ENCODE measurements around the gene BCAT1. TPM values are rescaled to one million over a fixed set of nuclear protein-coding genes. Genes with fewer than 3 reads are reported as not detected.
"Not testable (repeated sequence)": the region's sequence is repeated elsewhere in the genome, so short reads cannot be mapped to it uniquely, and the experiment has no call there.

BCAT1 gene
- total RNA-seq, 1 donor from 2014 or later, result 2.8 TPM

GRCh38 chr12:24820872-24821271 is 128.0 kb downstream of the BCAT1 start:
- DNase-seq (ENCODE audit: low spot score), result no peak
- ATAC-seq, result no peak

- DNase-seq (ENCODE audit: low spot score) (no peak), ATAC-seq (no peak)
Observed at GRCh38 chr12:24818351-24818750, 130.6 kb downstream of the BCAT1 start.

GRCh38 chr12:24815114-24815423 is 133.8 kb downstream of the BCAT1 start:
- peak; percentile 37 for ATAC-seq
- no peak for DNase-seq (ENCODE audit: low spot score)

GRCh38 chr12:24814379-24815113 is 134.4 kb downstream of the BCAT1 start:
- ATAC-seq, result peak; percentile 68
- no peak for DNase-seq (ENCODE audit: low spot score)

GRCh38 chr12:24810378-24810777 is 138.5 kb downstream of the BCAT1 start:
- ATAC-seq, result no peak

GRCh38 chr12:24809306-24809705 is 139.6 kb downstream of the BCAT1 start:
- DNase-seq (ENCODE audit: low spot score); ATAC-seq: not testable (repeated sequence)

More at GRCh38 chr12:24810378-24810777, 138.5 kb downstream of the BCAT1 start:
- DNase-seq (ENCODE audit: low spot score), result no peak

- DNase-seq (ENCODE audit: low spot score), result no peak
- no peak for ATAC-seq
Observed at GRCh38 chr12:24808651-24809050, 140.2 kb downstream of the BCAT1 start.

GRCh38 chr12:24806386-24806785 is 142.5 kb downstream of the BCAT1 start:
- ATAC-seq, result no peak
- DNase-seq (ENCODE audit: low spot score), result no peak

- DNase-seq (ENCODE audit: low spot score) (no peak), ATAC-seq (no peak)
Observed at GRCh38 chr12:24803430-24804245, 145.3 kb downstream of the BCAT1 start.

GRCh38 chr12:24798335-24798734 is 150.6 kb downstream of the BCAT1 start:
- no peak for DNase-seq (ENCODE audit: low spot score)
- ATAC-seq, result no peak

GRCh38 chr12:24797901-24798300 is 151.0 kb downstream of the BCAT1 start:
- DNase-seq (ENCODE audit: low spot score), result no peak
- ATAC-seq, result no peak

- DNase-seq (ENCODE audit: low spot score), result no peak
- no peak for ATAC-seq
Observed at GRCh38 chr12:24796876-24797275, 152.0 kb downstream of the BCAT1 start.

GRCh38 chr12:24795699-24796347 is 153.1 kb downstream of the BCAT1 start:
- ATAC-seq (peak; percentile 75), DNase-seq (ENCODE audit: low spot score) (no peak)

GRCh38 chr12:24791622-24792021 is 157.3 kb downstream of the BCAT1 start:
- no peak for ATAC-seq

GRCh38 chr12:24788886-24789285 is 160.0 kb downstream of the BCAT1 start:
- DNase-seq (ENCODE audit: low spot score) (no peak), ATAC-seq (no peak)

More at GRCh38 chr12:24791622-24792021, 157.3 kb downstream of the BCAT1 start:
- no peak for DNase-seq (ENCODE audit: low spot score)

- DNase-seq (ENCODE audit: low spot score), result no peak
- no peak for ATAC-seq
Observed at GRCh38 chr12:24780697-24781368, 168.1 kb downstream of the BCAT1 start.

- DNase-seq (ENCODE audit: low spot score) (no peak), ATAC-seq (peak; percentile 66)
Observed at GRCh38 chr12:24778486-24779304, 170.2 kb downstream of the BCAT1 start.

GRCh38 chr12:24777359-24777758 is 171.5 kb downstream of the BCAT1 start:
- ATAC-seq (no peak), DNase-seq (ENCODE audit: low spot score) (no peak)

- ATAC-seq (no peak), DNase-seq (ENCODE audit: low spot score) (no peak)
Observed at GRCh38 chr12:24776861-24777260, 172.0 kb downstream of the BCAT1 start.

GRCh38 chr12:24775073-24775472 is 173.8 kb downstream of the BCAT1 start:
- ATAC-seq, result no peak
- DNase-seq (ENCODE audit: low spot score), result no peak
